K562 (cell line): ENCODE data around the gene KIF26A. TPM values are rescaled to one million over a fixed set of nuclear protein-coding genes. Genes with fewer than 3 reads are reported as not detected.

Experiments
- FOXK1 ChIP-seq: sonication (generic); formaldehyde crosslinking; IDR thresholded peaks from 2 replicates; pipeline ENCODE4 v1.8.0; 2022; ENCODE audit warnings: missing genetic modification reagents, mild to moderate bottlenecking, borderline replicate concordance
- MECOM ChIP-seq: fragments of 250-450 bp; sonication (Bioruptor Pico); IDR thresholded peaks from 2 replicates; pipeline ENCODE4 v1.8.0; 2022; ENCODE audit warnings: inconsistent platforms
- NCOA1 ChIP-seq: fragments of 450-650 bp; IDR thresholded peaks from 2 replicates; pipeline ENCODE4 v1.6.1; 2016; ENCODE audit warnings: low read depth
- POLR2G ChIP-seq: fragments of 200-400 bp; formaldehyde crosslinking; IDR thresholded peaks from 2 replicates; pipeline ENCODE4 v1.6.1; 2017; ENCODE audit warnings: low read depth, mild to moderate bottlenecking, antibody characterized with exemption, low read length, moderate library complexity
- SMAD2 ChIP-seq: fragments of 150-350 bp; IDR thresholded peaks from 2 replicates; pipeline ENCODE4 v1.6.1; 2014; ENCODE audit warnings: low read depth, mild to moderate bottlenecking, low read length
- STAT5A ChIP-seq: IDR thresholded peaks from 2 replicates; pipeline ENCODE4 v1.6.1; 2012; ENCODE audit warnings: low read length, inconsistent platforms, borderline replicate concordance
- TSC22D4 ChIP-seq: fragments of 450-650 bp; IDR thresholded peaks from 2 replicates; pipeline ENCODE4 v1.6.1; 2016; ENCODE audit warnings: missing genetic modification characterization, missing biosample characterization, control low read depth
- ZNF436 ChIP-seq: fragments of 250-450, 450-650 bp; sonication (Bioruptor Pico); formaldehyde crosslinking; IDR thresholded peaks from 2 replicates; pipeline ENCODE4 v1.7.0; 2020; ENCODE audit warnings: mild to moderate bottlenecking
- polyA plus RNA-seq, 8 experiments: library from polyadenylated mRNA; depleted of rRNA in 4 of 8; stranded (reverse) in 5 of 8; unstranded in 3 of 8; fragments of >200 nt; fragmentation: Nextera tagmentation in 2 of 8; fragmentation: Illumina TruSeq in 1 of 8; extraction: Ambion mirVana in 2 of 8; extraction: Trizol in 1 of 8; gene quantifications; 2 replicates each; pipeline versions ENCODE4 v1.2.1 to v1.2.3, GENCODE V29; 2011 to 2014; ENCODE audit warnings: inconsistent platforms in 1 of 8, missing spikeins in 1 of 8
- total RNA-seq, 7 experiments: library from RNA; depleted of rRNA in 6 of 7; stranded (reverse); fragments of >200 nt in 6 of 7; fragmentation: Illumina TruSeq in 2 of 7; extraction: Trizol in 2 of 7; gene quantifications; 2 replicates each; pipeline versions ENCODE4 v1.2.1 to v1.2.3, GENCODE V29; 2011 to 2021; ENCODE audit warnings: low replicate concordance in 1 of 7
- TF ChIP-seq, protein P1 (sequence below): fragments of 200-800 bp; sonication (Bioruptor generic); IDR thresholded peaks from 2 replicates; pipeline ENCODE4 v1.6.1; 2016; ENCODE audit warnings: missing genetic modification characterization, missing compliant biosample characterization
- TF ChIP-seq, protein P2 (sequence below): fragments of 250-450 bp; sonication (Bioruptor Pico); IDR thresholded peaks from 2 replicates; pipeline ENCODE4 v1.8.0; 2022; ENCODE audit warnings: inconsistent platforms
- TF ChIP-seq, protein P3 (sequence below): fragments of 450-650 bp; IDR thresholded peaks from 2 replicates; pipeline ENCODE4 v1.6.1; 2016; ENCODE audit warnings: low read depth, mild to moderate bottlenecking, moderate library complexity
- TF ChIP-seq, protein P4 (sequence below), 2 experiments: fragments of 450-650 bp in 1 of 2; sonication (generic) in 1 of 2; formaldehyde crosslinking in 1 of 2; IDR thresholded peaks in 1 of 2; conservative IDR thresholded peaks in 1 of 2; 2 replicates each; pipeline versions ENCODE4 v1.6.1 to v1.8.1; 2016 to 2023; ENCODE audit warnings: mild to moderate bottlenecking in 2 of 2, moderate library complexity in 2 of 2, inconsistent platforms in 1 of 2, missing genetic modification reagents in 1 of 2

KIF26A gene
- total and polyA plus RNA-seq, 9 of the 15 experiments (the other 6 are each of a cell fraction or from before 2014, with no cell fraction given), result 0.04 TPM; not detected in 8

DNA sequence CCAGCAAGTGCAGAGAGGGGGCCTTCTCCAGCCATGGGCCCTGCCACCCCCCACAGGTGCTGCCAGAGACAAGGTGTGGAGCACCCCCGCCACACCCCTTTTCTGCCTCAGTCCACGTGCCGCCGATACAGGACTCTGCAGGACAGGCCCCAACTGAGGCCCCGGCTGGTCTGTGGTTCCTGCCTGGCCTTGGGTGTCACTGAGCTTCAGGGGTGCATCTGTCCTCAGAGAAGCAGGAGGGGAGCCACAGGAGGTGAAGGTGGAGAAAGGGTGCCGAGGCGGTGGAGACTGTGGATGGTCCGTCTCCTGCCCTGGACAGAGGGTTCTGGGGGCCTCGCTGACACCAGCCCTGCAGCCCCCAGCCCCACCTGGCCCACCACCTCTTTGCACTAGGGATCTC, 63.1 kb downstream of the KIF26A start (continued):
- TF ChIP-seq, protein P1, sequence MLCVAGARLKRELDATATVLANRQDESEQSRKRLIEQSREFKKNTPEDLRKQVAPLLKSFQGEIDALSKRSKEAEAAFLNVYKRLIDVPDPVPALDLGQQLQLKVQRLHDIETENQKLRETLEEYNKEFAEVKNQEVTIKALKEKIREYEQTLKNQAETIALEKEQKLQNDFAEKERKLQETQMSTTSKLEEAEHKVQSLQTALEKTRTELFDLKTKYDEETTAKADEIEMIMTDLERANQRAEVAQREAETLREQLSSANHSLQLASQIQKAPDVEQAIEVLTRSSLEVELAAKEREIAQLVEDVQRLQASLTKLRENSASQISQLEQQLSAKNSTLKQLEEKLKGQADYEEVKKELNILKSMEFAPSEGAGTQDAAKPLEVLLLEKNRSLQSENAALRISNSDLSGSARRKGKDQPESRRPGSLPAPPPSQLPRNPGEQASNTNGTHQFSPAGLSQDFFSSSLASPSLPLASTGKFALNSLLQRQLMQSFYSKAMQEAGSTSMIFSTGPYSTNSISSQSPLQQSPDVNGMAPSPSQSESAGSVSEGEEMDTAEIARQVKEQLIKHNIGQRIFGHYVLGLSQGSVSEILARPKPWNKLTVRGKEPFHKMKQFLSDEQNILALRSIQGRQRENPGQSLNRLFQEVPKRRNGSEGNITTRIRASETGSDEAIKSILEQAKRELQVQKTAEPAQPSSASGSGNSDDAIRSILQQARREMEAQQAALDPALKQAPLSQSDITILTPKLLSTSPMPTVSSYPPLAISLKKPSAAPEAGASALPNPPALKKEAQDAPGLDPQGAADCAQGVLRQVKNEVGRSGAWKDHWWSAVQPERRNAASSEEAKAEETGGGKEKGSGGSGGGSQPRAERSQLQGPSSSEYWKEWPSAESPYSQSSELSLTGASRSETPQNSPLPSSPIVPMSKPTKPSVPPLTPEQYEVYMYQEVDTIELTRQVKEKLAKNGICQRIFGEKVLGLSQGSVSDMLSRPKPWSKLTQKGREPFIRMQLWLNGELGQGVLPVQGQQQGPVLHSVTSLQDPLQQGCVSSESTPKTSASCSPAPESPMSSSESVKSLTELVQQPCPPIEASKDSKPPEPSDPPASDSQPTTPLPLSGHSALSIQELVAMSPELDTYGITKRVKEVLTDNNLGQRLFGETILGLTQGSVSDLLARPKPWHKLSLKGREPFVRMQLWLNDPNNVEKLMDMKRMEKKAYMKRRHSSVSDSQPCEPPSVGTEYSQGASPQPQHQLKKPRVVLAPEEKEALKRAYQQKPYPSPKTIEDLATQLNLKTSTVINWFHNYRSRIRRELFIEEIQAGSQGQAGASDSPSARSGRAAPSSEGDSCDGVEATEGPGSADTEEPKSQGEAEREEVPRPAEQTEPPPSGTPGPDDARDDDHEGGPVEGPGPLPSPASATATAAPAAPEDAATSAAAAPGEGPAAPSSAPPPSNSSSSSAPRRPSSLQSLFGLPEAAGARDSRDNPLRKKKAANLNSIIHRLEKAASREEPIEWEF (CRISPR knock-in tag), result no peak
- TF ChIP-seq, protein P2, sequence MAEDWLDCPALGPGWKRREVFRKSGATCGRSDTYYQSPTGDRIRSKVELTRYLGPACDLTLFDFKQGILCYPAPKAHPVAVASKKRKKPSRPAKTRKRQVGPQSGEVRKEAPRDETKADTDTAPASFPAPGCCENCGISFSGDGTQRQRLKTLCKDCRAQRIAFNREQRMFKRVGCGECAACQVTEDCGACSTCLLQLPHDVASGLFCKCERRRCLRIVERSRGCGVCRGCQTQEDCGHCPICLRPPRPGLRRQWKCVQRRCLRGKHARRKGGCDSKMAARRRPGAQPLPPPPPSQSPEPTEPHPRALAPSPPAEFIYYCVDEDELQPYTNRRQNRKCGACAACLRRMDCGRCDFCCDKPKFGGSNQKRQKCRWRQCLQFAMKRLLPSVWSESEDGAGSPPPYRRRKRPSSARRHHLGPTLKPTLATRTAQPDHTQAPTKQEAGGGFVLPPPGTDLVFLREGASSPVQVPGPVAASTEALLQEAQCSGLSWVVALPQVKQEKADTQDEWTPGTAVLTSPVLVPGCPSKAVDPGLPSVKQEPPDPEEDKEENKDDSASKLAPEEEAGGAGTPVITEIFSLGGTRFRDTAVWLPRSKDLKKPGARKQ, result no peak
- TF ChIP-seq MECOM (no peak), TSC22D4 (tag) (no peak), STAT5A (no peak), FOXK1 (CRISPR knock-in tag) (no peak), POLR2G (no peak), ZNF436 (CRISPR knock-in tag) (no peak), SMAD2 (no peak), NCOA1 (no peak)
- TF ChIP-seq, protein P3, sequence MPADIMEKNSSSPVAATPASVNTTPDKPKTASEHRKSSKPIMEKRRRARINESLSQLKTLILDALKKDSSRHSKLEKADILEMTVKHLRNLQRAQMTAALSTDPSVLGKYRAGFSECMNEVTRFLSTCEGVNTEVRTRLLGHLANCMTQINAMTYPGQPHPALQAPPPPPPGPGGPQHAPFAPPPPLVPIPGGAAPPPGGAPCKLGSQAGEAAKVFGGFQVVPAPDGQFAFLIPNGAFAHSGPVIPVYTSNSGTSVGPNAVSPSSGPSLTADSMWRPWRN, result no peak
- TF ChIP-seq, protein P4, sequence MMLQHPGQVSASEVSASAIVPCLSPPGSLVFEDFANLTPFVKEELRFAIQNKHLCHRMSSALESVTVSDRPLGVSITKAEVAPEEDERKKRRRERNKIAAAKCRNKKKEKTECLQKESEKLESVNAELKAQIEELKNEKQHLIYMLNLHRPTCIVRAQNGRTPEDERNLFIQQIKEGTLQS (IDR thresholded peaks at IDR 0.05), result no peak
- TF ChIP-seq, protein P4 (CRISPR knock-in tag; conservative IDR thresholded peaks at IDR 0.05), result no peak
